GM12874 (cell line): Measurements from ENCODE around the gene WSCD2.

Source experiments
- TF ChIP-seq, protein P1 (sequence below): IDR thresholded peaks from 2 replicates; pipeline ENCODE4 v1.5.1; 2011; ENCODE audit warnings: low read depth, mild to moderate bottlenecking, control low read depth, low read length, moderate library complexity; ENCODE audit not compliant: insufficient read depth

Gene WSCD2

DNA sequence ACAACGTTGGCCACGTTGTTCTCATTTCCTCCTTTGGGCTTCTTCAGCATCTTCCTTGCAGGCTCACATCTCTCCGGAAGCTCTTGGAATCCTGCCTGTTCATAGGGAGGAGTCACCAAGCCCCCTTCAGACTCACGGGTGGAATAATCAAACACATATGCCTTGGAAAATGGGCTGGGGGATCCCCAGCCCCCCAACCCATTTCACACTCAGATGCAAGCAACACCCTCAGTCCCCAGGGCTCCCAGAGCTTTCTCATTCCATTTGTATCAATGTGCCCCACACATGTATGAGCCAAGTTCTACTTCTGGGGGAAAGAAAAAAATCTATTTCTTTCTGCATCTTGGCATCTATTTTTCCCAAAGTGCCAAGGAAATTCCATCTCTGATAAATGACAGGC, 33.1 kb downstream of the WSCD2 start:
- TF ChIP-seq, protein P1, sequence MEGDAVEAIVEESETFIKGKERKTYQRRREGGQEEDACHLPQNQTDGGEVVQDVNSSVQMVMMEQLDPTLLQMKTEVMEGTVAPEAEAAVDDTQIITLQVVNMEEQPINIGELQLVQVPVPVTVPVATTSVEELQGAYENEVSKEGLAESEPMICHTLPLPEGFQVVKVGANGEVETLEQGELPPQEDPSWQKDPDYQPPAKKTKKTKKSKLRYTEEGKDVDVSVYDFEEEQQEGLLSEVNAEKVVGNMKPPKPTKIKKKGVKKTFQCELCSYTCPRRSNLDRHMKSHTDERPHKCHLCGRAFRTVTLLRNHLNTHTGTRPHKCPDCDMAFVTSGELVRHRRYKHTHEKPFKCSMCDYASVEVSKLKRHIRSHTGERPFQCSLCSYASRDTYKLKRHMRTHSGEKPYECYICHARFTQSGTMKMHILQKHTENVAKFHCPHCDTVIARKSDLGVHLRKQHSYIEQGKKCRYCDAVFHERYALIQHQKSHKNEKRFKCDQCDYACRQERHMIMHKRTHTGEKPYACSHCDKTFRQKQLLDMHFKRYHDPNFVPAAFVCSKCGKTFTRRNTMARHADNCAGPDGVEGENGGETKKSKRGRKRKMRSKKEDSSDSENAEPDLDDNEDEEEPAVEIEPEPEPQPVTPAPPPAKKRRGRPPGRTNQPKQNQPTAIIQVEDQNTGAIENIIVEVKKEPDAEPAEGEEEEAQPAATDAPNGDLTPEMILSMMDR, result no peak

DNA sequence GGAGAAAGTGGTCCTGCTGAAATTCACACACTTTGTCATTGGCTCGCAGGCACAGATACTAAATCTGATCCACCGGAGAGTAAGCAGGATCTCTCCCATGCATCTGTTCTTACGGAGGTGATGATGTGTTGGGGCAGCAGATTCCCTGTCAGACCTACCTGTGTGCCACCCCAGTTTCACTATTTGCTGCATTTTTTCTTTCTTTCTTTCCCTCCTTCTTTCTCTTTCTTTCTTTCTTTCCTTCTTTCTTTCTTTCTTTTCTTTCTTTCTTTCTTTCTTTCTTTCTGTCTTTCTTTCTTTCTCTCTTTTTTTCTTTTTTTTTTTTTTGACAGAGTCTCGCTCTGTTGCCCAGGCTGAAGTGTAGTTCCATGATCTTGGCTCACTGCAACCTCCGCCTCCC, 37.4 kb downstream of the WSCD2 start:
- TF ChIP-seq, protein P1, result no peak

DNA sequence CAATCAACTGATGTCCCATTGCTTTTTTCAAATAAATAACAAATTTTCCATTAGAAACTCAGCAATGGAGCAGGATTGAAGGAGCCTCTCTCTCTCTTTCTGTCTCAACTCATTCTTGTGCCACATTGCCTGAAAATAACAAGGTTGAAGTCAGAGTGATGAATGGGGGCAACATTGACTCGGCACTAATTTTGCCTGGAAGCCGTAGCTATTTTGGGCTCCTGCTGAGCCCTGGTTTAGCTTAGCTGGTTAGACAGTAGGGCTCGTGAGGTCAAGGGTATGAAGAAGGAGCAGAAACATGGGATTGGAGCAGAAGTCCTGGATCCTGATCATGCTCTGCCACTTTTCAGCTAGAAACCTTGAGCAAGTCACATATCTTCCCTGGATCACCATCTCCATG, 38.9 kb downstream of the WSCD2 start:
- TF ChIP-seq, protein P1, result no peak

- TF ChIP-seq, protein P1, result no peak
These were observed 40.6 kb downstream of the WSCD2 start for GRCh38 chr12:108169708-108170107.

DNA sequence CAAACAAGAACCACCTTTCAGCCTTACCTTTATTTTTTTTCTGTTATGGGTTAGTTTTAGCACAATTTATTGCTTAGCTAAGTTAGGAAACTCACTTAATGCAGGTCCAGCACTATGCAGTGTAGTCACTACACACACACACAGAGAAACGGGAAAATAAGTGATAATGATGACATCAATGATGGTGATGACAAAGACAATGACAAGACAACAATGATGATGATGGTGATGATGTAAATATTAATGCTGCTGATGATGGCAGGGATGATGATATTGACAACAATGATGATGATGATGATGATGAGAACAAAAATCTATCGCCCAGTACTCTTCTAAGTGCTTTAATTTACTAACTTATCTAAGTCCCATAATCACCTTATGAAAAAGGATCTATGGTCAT, 41.1 kb downstream of the WSCD2 start:
- TF ChIP-seq, protein P1, result no peak

DNA sequence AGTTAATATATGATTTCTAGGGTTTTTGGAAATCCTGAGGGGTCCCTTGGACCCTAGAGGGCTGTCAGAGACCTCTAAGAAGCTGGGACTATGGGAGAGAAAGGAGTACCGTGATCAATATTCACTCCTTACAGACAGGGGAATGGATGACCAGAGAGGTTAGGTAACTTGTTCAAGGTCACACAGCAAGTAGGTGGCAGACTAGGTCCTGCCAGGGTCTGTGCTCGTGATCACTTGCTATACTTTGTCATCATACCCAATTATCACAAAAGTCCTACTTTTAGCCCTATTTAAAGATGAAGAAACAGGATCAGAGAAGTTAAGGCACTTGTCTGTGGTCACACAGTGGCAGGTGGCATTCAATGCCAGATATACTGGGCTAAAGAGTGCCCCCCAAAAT, 42.9 kb downstream of the WSCD2 start:
- TF ChIP-seq, protein P1, result no peak

DNA sequence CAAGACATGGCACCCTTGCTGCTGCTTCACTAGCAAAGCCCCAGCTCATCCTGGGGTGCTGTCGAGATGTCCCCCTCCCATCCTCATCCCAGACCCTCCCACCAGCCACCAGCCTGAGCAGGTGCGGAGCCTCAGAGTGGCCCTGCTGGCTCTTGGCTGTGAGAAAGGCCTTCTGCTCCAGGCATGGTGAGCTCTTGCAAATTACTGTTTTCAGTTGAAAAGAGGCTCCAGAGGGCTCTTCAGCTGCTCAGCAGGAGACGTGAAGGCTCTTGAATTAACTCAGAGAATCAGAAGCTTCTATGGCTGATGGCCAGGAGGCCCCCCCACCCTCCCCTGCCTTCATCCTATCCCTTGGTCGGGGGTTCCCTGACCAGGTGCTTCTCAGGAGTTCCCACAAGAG, 44.1 kb downstream of the WSCD2 start:
- TF ChIP-seq, protein P1, result no peak

- TF ChIP-seq, protein P1, result no peak
These were observed 44.8 kb downstream of the WSCD2 start for GRCh38 chr12:108173892-108174291.
